H1 (cell line): ENCODE measurements around the gene SMARCC1. TPM values are rescaled to one million over a fixed set of nuclear protein-coding genes. Genes with fewer than 3 reads are reported as not detected.

ENCODE experiments used
- BACH1 ChIP-seq: IDR thresholded peaks from 2 replicates; pipeline ENCODE4 v1.6.1; 2012; ENCODE audit warnings: low read length, improper control_type of control experiment
- GABPA ChIP-seq: IDR thresholded peaks from 2 replicates; pipeline ENCODE4 v1.6.1; 2011; ENCODE audit warnings: mild to moderate bottlenecking, low read length, moderate library complexity, borderline replicate concordance; ENCODE audit not compliant: insufficient read depth
- SP4 ChIP-seq: IDR thresholded peaks from 2 replicates; pipeline ENCODE4 v1.6.1; 2012; ENCODE audit warnings: low read length, inconsistent platforms
- polyA plus RNA-seq, 7 experiments: library from polyadenylated mRNA; depleted of rRNA in 3 of 7; stranded (reverse) in 5 of 7; unstranded in 2 of 7; fragments of >200 nt in 5 of 7; fragments of 200-250 nt in 2 of 7; gene quantifications; 1 replicate in 5 of 7; 2 replicates in 1 of 7; 4 replicates in 1 of 7; pipeline versions ENCODE4 v1.2.1 to v1.2.3, GENCODE V29; 2011 to 2013; ENCODE audit warnings: missing spikeins in 2 of 7, mixed read lengths in 2 of 7
- total RNA-seq: library from RNA; stranded (reverse); fragmentation: NEBNext Ultra II Directional; extraction: Animal tissue kit (Norgen Biotek cat#: 25700); gene quantifications from 2 replicates; pipeline ENCODE4 v1.2.1, GENCODE V29; 2021

Gene SMARCC1
- total and polyA plus RNA-seq, 2 of the 8 experiments (the other 6 are each of a cell fraction or from before 2014, with no cell fraction given) = 64.1 to 335 TPM

GRCh38 chr3:47731061-47731460 is 50.6 kb downstream of the SMARCC1 start (continued):
- TF ChIP-seq BACH1 = no peak
- no peak for TF ChIP-seq SP4
- no peak for TF ChIP-seq GABPA
